GM19238 (cell line): ENCODE data around the gene KIR2DL1.
"Not testable (repeated sequence)": the region's sequence is repeated elsewhere in the genome, so short reads cannot be mapped to it uniquely, and the experiment has no call there.

Experiments
- DNase-seq: peaks from one replicate; pipeline ENCODE4 v3.0.0; 2011; ENCODE audit warnings: low spot score; ENCODE audit not compliant: insufficient read length

Gene KIR2DL1

GRCh38 chr19:54771018-54771960, 1.7 kb downstream of the KIR2DL1 start:
- DNase-seq = not testable (repeated sequence)

- not testable (repeated sequence) for DNase-seq
Observed at GRCh38 chr19:54772666-54773065, 3.1 kb downstream of the KIR2DL1 start.

GRCh38 chr19:54775095-54775815, 5.7 kb downstream of the KIR2DL1 start:
- DNase-seq = not testable (repeated sequence)

GRCh38 chr19:54775830-54776229, 6.2 kb downstream of the KIR2DL1 start:
- DNase-seq = not testable (repeated sequence)

- not testable (repeated sequence) for DNase-seq
Observed at GRCh38 chr19:54777851-54778250, 8.3 kb downstream of the KIR2DL1 start.

- not testable (repeated sequence) for DNase-seq
Observed at GRCh38 chr19:54778896-54779295, 9.3 kb downstream of the KIR2DL1 start.

GRCh38 chr19:54782916-54783315, 13.3 kb downstream of the KIR2DL1 start:
- DNase-seq = not testable (repeated sequence)

GRCh38 chr19:54786091-54786723, 16.6 kb downstream of the KIR2DL1 start:
- not testable (repeated sequence) for DNase-seq

- DNase-seq = not testable (repeated sequence)
Observed at GRCh38 chr19:54788154-54788553, 18.6 kb downstream of the KIR2DL1 start.

GRCh38 chr19:54790711-54791110, 21.1 kb downstream of the KIR2DL1 start:
- no peak for DNase-seq

- no peak for DNase-seq
Observed at GRCh38 chr19:54791476-54791875, 21.9 kb downstream of the KIR2DL1 start.

GRCh38 chr19:54792814-54793213, 23.2 kb downstream of the KIR2DL1 start:
- peak; percentile 3 for DNase-seq

- DNase-seq = no peak
Observed at GRCh38 chr19:54795758-54796157, 26.2 kb downstream of the KIR2DL1 start.

- no peak for DNase-seq
Observed at GRCh38 chr19:54803410-54803809, 33.8 kb downstream of the KIR2DL1 start, which contains the start of gene KIR2DL4. TSS of gene KIR2DL4 (plus strand) at chr19:54803610. CDS start at chr19:54803652, 42 bp downstream.

GRCh38 chr19:54804101-54804500, 34.5 kb downstream of the KIR2DL1 start:
- no peak for DNase-seq

GRCh38 chr19:54804571-54804970, 35.0 kb downstream of the KIR2DL1 start:
- no peak for DNase-seq

GRCh38 chr19:54805665-54806515, 36.3 kb downstream of the KIR2DL1 start:
- DNase-seq = no peak

- no peak for DNase-seq
Observed at GRCh38 chr19:54806516-54806838, 36.9 kb downstream of the KIR2DL1 start.

- DNase-seq = not testable (repeated sequence)
Observed at GRCh38 chr19:54814571-54814970, 45.0 kb downstream of the KIR2DL1 start.

- DNase-seq = not testable (repeated sequence)
Observed at GRCh38 chr19:54816251-54816650, 46.7 kb downstream of the KIR2DL1 start, which contains the start of gene KIR3DL1. TSS of gene KIR3DL1 (plus strand) at chr19:54816468.
